K562 (cell line): ENCODE results near the gene OGFR. TPM values are rescaled to one million over a fixed set of nuclear protein-coding genes. Genes with fewer than 3 reads are reported as not detected.

ENCODE experiments used
- ATAC-seq: fragments of 200-7000 bp; cut with Tn5 transposase; 3 replicates; pipeline ENCODE4 v1.9.1; 2020; ENCODE audit warnings: moderate library complexity
- BruUV-seq: library from RNA; stranded (reverse); fragments of 400-500 nt; replicated peaks from 2 replicates; lab custom pipeline; 2021; lab: Mats Ljungman, UMichigan
- CTCF ChIA-PET: fragments of 300-600 bp; formaldehyde crosslinking; extraction: SDS; loops from one replicate; lab custom pipeline; 2021; ENCODE audit warnings: low intra/inter-chr PET ratio; lab: Yijun Ruan, JAX
- POLR2A ChIA-PET: fragments of 300-600, 350-650 bp; sonication (Branson Sonifier 250); formaldehyde crosslinking; extraction: SDS; loops from one replicate; lab custom pipeline; 2021; ENCODE audit warnings: antibody characterized with exemption, inconsistent platforms; lab: Yijun Ruan, JAX
- DNase-seq, 4 experiments: peaks; one replicate each; pipeline versions ENCODE4 v3.0.0 to v3.0.0-alpha.2; 2011 to 2018; ENCODE audit warnings: low spot score in 3 of 4, mixed read lengths in 3 of 4; ENCODE audit errors: extremely low read depth in 1 of 4
- FAIRE-seq: peaks from 2 replicates; lab custom pipeline; 2011; peaks lifted over from hg19 to GRCh38; lab: Jason Lieb, UNC
- H2AFZ ChIP-seq: 2 replicates; pipeline ENCODE4 v1.6.0; 2011; ENCODE audit warnings: low read depth, low read length, control low read depth, inconsistent platforms
- H3K27ac ChIP-seq: fragments of 200-600 bp; 3 replicates; pipeline ENCODE4 v1.8.0; 2011; ENCODE audit warnings: low read depth, mild to moderate bottlenecking, control low read depth, inconsistent platforms, low read length, moderate library complexity, mixed read lengths; ENCODE audit errors: extremely low read depth
- H3K27me3 ChIP-seq, 2 experiments: fragments of 300-600 bp in 1 of 2; 2 replicates in 1 of 2; 3 replicates in 1 of 2; pipeline versions ENCODE4 v1.6.0 to v1.8.0; 2011; ENCODE audit warnings: inconsistent platforms in 2 of 2, low read length in 2 of 2, mild to moderate bottlenecking in 1 of 2, mixed read lengths in 1 of 2, moderate library complexity in 1 of 2; ENCODE audit not compliant: control insufficient read depth in 2 of 2, insufficient read depth in 2 of 2
- H3K36me3 ChIP-seq: fragments of 300-600 bp; 3 replicates; pipeline ENCODE4 v1.8.0; 2011; ENCODE audit warnings: mild to moderate bottlenecking, low read length, inconsistent platforms; ENCODE audit not compliant: control insufficient read depth, insufficient read depth
- H3K4me1 ChIP-seq, 2 experiments: fragments of 200-600 bp in 1 of 2; replicated peaks in 1 of 2; 2 replicates in 1 of 2; 3 replicates in 1 of 2; pipeline versions ENCODE4 v1.5.1 to v1.8.0; 2011; ENCODE audit warnings: inconsistent platforms in 2 of 2, low read length in 2 of 2, mild to moderate bottlenecking in 1 of 2, mixed read lengths in 1 of 2, moderate library complexity in 1 of 2; ENCODE audit not compliant: control insufficient read depth in 2 of 2, insufficient read depth in 2 of 2
- H3K4me2 ChIP-seq: 2 replicates; pipeline ENCODE4 v1.6.1; 2011; ENCODE audit warnings: low read length, control low read depth, inconsistent platforms, mixed read lengths; ENCODE audit not compliant: insufficient read depth
- H3K4me3 ChIP-seq: fragments of 200-600 bp; sonication (generic), shearing (Covaris generic); 2 replicates; pipeline ENCODE4 v1.5.1; 2016; ENCODE audit warnings: control low read depth, inconsistent platforms
- H3K79me2 ChIP-seq: fragments of 200-600 bp; 3 replicates; pipeline ENCODE4 v1.8.0; 2011; ENCODE audit warnings: low read length, inconsistent platforms; ENCODE audit not compliant: control insufficient read depth, insufficient read depth
- H3K9ac ChIP-seq, 2 experiments: 2 replicates each; pipeline versions ENCODE4 v1.6.0 to v1.6.1; 2011; ENCODE audit warnings: low read depth in 2 of 2, low read length in 2 of 2, control low read depth in 1 of 2, inconsistent platforms in 1 of 2, mild to moderate bottlenecking in 1 of 2, mixed read lengths in 1 of 2; ENCODE audit not compliant: insufficient read depth in 1 of 2
- H3K9me1 ChIP-seq: one replicate; pipeline ENCODE4 v1.6.0; 2011; ENCODE audit warnings: inconsistent platforms, mild to moderate bottlenecking, low read length, moderate library complexity; ENCODE audit not compliant: control insufficient read depth, insufficient read depth
- H3K9me3 ChIP-seq: replicated peaks from 2 replicates; pipeline ENCODE4 v1.5.1; 2011; ENCODE audit warnings: low read depth, low read length, inconsistent platforms; ENCODE audit not compliant: control insufficient read depth, insufficient read depth
- H4K20me1 ChIP-seq: replicated peaks from 2 replicates; pipeline ENCODE4 v1.6.1; 2011; ENCODE audit warnings: low read length, inconsistent platforms, mixed read lengths; ENCODE audit not compliant: control insufficient read depth, insufficient read depth
- ARID3A ChIP-seq: IDR thresholded peaks from 2 replicates; pipeline ENCODE4 v1.6.1; 2012; ENCODE audit warnings: low read depth, low read length, improper control_type of control experiment, borderline replicate concordance
- ATF1 ChIP-seq, 2 experiments: fragments of 450-650 bp in 1 of 2; IDR thresholded peaks; 2 replicates each; pipeline ENCODE4 v1.6.1; 2016; ENCODE audit warnings: missing compliant biosample characterization in 1 of 2, missing genetic modification characterization in 1 of 2
- NELFE ChIP-seq: IDR thresholded peaks from 2 replicates; pipeline ENCODE4 v1.6.1; 2011; ENCODE audit warnings: mild to moderate bottlenecking; ENCODE audit not compliant: insufficient read depth, insufficient read length
- OTX1 ChIP-seq: fragments of 450-650 bp; formaldehyde crosslinking; IDR thresholded peaks from 2 replicates; pipeline ENCODE4 v1.4.0; 2022; ENCODE audit warnings: mild to moderate bottlenecking
- PHF21A ChIP-seq: fragments of 450-650 bp; IDR thresholded peaks from 2 replicates; pipeline ENCODE4 v1.6.1; 2017; ENCODE audit warnings: low read depth, borderline replicate concordance
- RBM14 ChIP-seq: fragments of 200-400 bp; formaldehyde crosslinking; IDR thresholded peaks from 2 replicates; pipeline ENCODE4 v1.6.1; 2018; ENCODE audit warnings: low read depth, mild to moderate bottlenecking, low read length, moderate library complexity, borderline replicate concordance; ENCODE audit not compliant: insufficient read depth
- ZBTB7A ChIP-seq: IDR thresholded peaks from 2 replicates; pipeline ENCODE4 v1.6.1; 2011; ENCODE audit warnings: low read depth, mild to moderate bottlenecking, low read length, moderate library complexity, borderline replicate concordance; ENCODE audit not compliant: control insufficient read depth
- ZNF589 ChIP-seq: fragments of 200-800 bp; sonication (Bioruptor generic); IDR thresholded peaks from 2 replicates; pipeline ENCODE4 v1.6.1; 2016; ENCODE audit warnings: low read depth, missing genetic modification characterization, missing compliant biosample characterization
- WGBS: fragments of 100-300 bp; shearing (Covaris generic); methylation state at CpG from one replicate; pipeline ENCODE4 v1.1.6; 2016; ENCODE audit warnings: low coverage, mixed read lengths; ENCODE audit not compliant: insufficient coverage; ENCODE audit errors: missing lambda C conversion rate; 5-methylcytosine and 5-hydroxymethylcytosine counted together
- in situ Hi-C: fragments of 300-500 bp; cut with MboI; formaldehyde crosslinking; loops from 4 replicates; pipeline ENCODE4 v1.15.0; 2018; ENCODE audit warnings: inconsistent platforms, mixed read lengths
- intact Hi-C: fragments of 100-400 bp; cut with micrococcal nuclease; formaldehyde crosslinking; loops from 2 replicates; pipeline ENCODE4 v1.14.2; 2022
- polyA plus RNA-seq, 8 experiments: library from polyadenylated mRNA; depleted of rRNA in 4 of 8; stranded (reverse) in 5 of 8; unstranded in 3 of 8; fragments of >200 nt; fragmentation: Nextera tagmentation in 2 of 8; fragmentation: Illumina TruSeq in 1 of 8; extraction: Ambion mirVana in 2 of 8; extraction: Trizol in 1 of 8; gene quantifications; 2 replicates each; pipeline versions ENCODE4 v1.2.1 to v1.2.3, GENCODE V29; 2011 to 2014; ENCODE audit warnings: inconsistent platforms in 1 of 8, missing spikeins in 1 of 8
- total RNA-seq, 7 experiments: library from RNA; depleted of rRNA in 6 of 7; stranded (reverse); fragments of >200 nt in 6 of 7; fragmentation: Illumina TruSeq in 2 of 7; extraction: Trizol in 2 of 7; gene quantifications; 2 replicates each; pipeline versions ENCODE4 v1.2.1 to v1.2.3, GENCODE V29; 2011 to 2021; ENCODE audit warnings: low replicate concordance in 1 of 7

Gene OGFR
- total and polyA plus RNA-seq, 9 of the 15 experiments (the other 6 are each of a cell fraction or from before 2014, with no cell fraction given): 0.39 to 56.3 (median 17.5) TPM

- ATAC-seq: no peak
- Histone ChIP-seq H2AFZ (no peak overlapping the region), H4K20me1 (0 out of 2 replicates have a peak, but pooled peaks cover 3% of the 10 kb centered on the region), H3K27ac (no peak overlapping the region), H3K79me2 (no peaks in the 10 kb centered on the region), H3K27me3 (no peaks in the 10 kb centered on the region), H3K9ac (peak overlapping the region in 1 of 2 experiments; percentile 61; a peak in 1 of 4 replicates), H3K9me3 (no peaks in the 10 kb centered on the region), H3K4me2 (no peak overlapping the region), H3K9me1 (no peaks in the 10 kb centered on the region), H3K4me3 (no peak overlapping the region), H3K4me1 (peaks cover 12 to 99% of the 10 kb centered on the region in 2 experiments), H3K36me3 (no peaks in the 10 kb centered on the region)
- WGBS: 50% methylated on average over 18 of the region's 27 CpGs
- intact Hi-C loops: loop anchor here (10.0 kb wide), 1 partner anchor 49 kb away; no protein-coding TSS in a partner anchor
- ChIA-PET CTCF (no interaction called here), POLR2A (interaction anchor here (0.6 to 1.4 kb wide), 2 partner anchors 84 to 101 kb away, joined by 3 to 4 read pairs; no protein-coding TSS in a partner anchor)
- no TSS peak for BruUV-seq
- no peak for FAIRE-seq
- in situ Hi-C loops: loop anchor here (10.0 kb wide), 1 partner anchor 189 kb away; no protein-coding TSS in a partner anchor
- no peak for DNase-seq
- TF ChIP-seq RBM14 (0 out of 2 replicates have a peak, but pooled peaks have one; percentile 26), ZNF589 (CRISPR knock-in tag) (no peak), NELFE (no peak), ZBTB7A (0 out of 2 replicates have a peak, but pooled peaks have one; percentile 5), ARID3A (no peak), ATF1 (CRISPR knock-in tag; IDR thresholded peaks at IDR 0.05) (no peak), ATF1 (tag; IDR thresholded peaks at IDR 0.05) (no peak), PHF21A (no peak), OTX1 (no peak)
Measured at GRCh38 chr20:62825986-62826645, 21.5 kb downstream of the OGFR start.
